Right lobe of liver (tissue), 4 donors: Measurements from ENCODE around the gene CRIM1.

Experiments used
- POLR2A ChIP-seq: fragments of 450-650 bp; IDR thresholded peaks from one replicate; pipeline ENCODE4 v1.6.1; 2017; ENCODE audit warnings: antibody characterized with exemption, mild to moderate bottlenecking
- TF ChIP-seq, protein P1 (sequence below), 4 donors: fragments of 200-600 bp in 3 of 4; fragments of 450-650 bp in 1 of 4; IDR thresholded peaks; one replicate each; pipeline versions ENCODE4 v1.5.1 to v1.8.0; 2016 to 2022; ENCODE audit warnings: antibody characterized with exemption in 4 of 4, mild to moderate bottlenecking in 2 of 4
- donor health status: DM: no; HTN: no; CAD: no.
- donor health status: DM: no; HTN: no; CAD: no.
- donor health status: DM: no; HTN: yes; CAD: no.

DNA sequence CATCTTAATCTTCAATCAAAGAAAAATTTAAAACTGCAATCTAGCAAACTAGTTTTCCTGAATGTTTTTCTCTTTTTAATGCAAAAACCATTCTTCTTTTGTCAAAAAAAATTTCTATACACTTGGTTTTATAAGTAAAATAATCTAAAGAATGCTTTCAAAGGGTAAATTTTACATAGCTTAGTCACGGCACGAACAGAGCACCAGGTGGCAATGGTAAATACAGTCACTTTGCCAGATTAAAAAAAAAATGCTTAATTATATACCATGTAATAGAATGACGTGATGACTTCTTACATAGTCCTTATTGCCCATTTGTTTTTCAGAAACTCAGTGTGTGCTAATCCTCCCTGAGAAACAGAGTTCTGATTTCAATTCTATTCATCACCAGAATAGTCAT is 232.0 kb downstream of the CRIM1 start:
- TF ChIP-seq, protein P1, sequence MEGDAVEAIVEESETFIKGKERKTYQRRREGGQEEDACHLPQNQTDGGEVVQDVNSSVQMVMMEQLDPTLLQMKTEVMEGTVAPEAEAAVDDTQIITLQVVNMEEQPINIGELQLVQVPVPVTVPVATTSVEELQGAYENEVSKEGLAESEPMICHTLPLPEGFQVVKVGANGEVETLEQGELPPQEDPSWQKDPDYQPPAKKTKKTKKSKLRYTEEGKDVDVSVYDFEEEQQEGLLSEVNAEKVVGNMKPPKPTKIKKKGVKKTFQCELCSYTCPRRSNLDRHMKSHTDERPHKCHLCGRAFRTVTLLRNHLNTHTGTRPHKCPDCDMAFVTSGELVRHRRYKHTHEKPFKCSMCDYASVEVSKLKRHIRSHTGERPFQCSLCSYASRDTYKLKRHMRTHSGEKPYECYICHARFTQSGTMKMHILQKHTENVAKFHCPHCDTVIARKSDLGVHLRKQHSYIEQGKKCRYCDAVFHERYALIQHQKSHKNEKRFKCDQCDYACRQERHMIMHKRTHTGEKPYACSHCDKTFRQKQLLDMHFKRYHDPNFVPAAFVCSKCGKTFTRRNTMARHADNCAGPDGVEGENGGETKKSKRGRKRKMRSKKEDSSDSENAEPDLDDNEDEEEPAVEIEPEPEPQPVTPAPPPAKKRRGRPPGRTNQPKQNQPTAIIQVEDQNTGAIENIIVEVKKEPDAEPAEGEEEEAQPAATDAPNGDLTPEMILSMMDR (IDR thresholded peaks at IDR 0.05) = no peak
- no peak for TF ChIP-seq POLR2A
